Keratinocyte (primary cell): Measurements from ENCODE around the gene IL15. TPM values are rescaled to one million over a fixed set of nuclear protein-coding genes. Genes with fewer than 3 reads are reported as not detected.

Experiments used
- DNase-seq: peaks from one replicate; pipeline ENCODE4 v3.0.0-alpha.2; 2011; ENCODE audit warnings: low read depth, missing footprints, low spot score
- FAIRE-seq: peaks from 2 replicates; lab custom pipeline; 2011; peaks lifted over from hg19 to GRCh38; lab: Jason Lieb, UNC
- H2AFZ ChIP-seq: 2 replicates; pipeline ENCODE4 v1.6.0; 2012; ENCODE audit warnings: low read length, control low read depth, inconsistent platforms; ENCODE audit not compliant: control insufficient read depth
- H3K27ac ChIP-seq: 2 replicates; pipeline ENCODE4 v1.5.1; 2011; ENCODE audit warnings: low read length; ENCODE audit not compliant: control insufficient read depth, insufficient read depth
- H3K27me3 ChIP-seq: 3 replicates; pipeline ENCODE4 v1.6.0; 2011; ENCODE audit warnings: low read length; ENCODE audit not compliant: control insufficient read depth, insufficient read depth; ENCODE audit errors: extremely low read depth
- H3K36me3 ChIP-seq, 2 experiments: 2 replicates in 1 of 2; 3 replicates in 1 of 2; pipeline ENCODE4 v1.5.1; 2011; ENCODE audit warnings: low read length in 2 of 2, mild to moderate bottlenecking in 1 of 2; ENCODE audit not compliant: control insufficient read depth in 2 of 2, insufficient read depth in 2 of 2; ENCODE audit errors: extremely low read depth in 1 of 2
- H3K4me1 ChIP-seq: 3 replicates; pipeline ENCODE4 v1.5.1; 2011; ENCODE audit warnings: low read length; ENCODE audit not compliant: control insufficient read depth, insufficient read depth; ENCODE audit errors: extremely low read depth
- H3K4me2 ChIP-seq: 3 replicates; pipeline ENCODE4 v1.6.0; 2011; ENCODE audit warnings: low read depth, low read length; ENCODE audit not compliant: control insufficient read depth, insufficient read depth; ENCODE audit errors: extremely low read depth
- H3K4me3 ChIP-seq, 3 experiments: fragments of 200-600 bp in 1 of 3; sonication (generic) in 1 of 3; 2 replicates in 2 of 3; 3 replicates in 1 of 3; pipeline ENCODE4 v1.5.1; 2011 to 2016; ENCODE audit warnings: low read length in 3 of 3, mild to moderate bottlenecking in 3 of 3, control low read depth in 2 of 3, inconsistent platforms in 1 of 3, low read depth in 1 of 3, mixed read lengths in 1 of 3, mixed run types in 1 of 3, moderate library complexity in 1 of 3; ENCODE audit not compliant: control insufficient read depth in 2 of 3, insufficient read depth in 2 of 3; ENCODE audit errors: extremely low read depth in 1 of 3
- H3K79me2 ChIP-seq: 2 replicates; pipeline ENCODE4 v1.6.0; 2012; ENCODE audit warnings: low read length; ENCODE audit not compliant: control insufficient read depth, insufficient read depth
- H3K9ac ChIP-seq: 3 replicates; pipeline ENCODE4 v1.6.0; 2011; ENCODE audit warnings: low read length; ENCODE audit not compliant: control insufficient read depth, insufficient read depth; ENCODE audit errors: extremely low read depth
- H3K9me1 ChIP-seq: 3 replicates; pipeline ENCODE4 v1.6.0; 2011; ENCODE audit warnings: low read length; ENCODE audit not compliant: control insufficient read depth, insufficient read depth; ENCODE audit errors: extremely low read depth
- H3K9me3 ChIP-seq: 2 replicates; pipeline ENCODE4 v1.5.1; 2012; ENCODE audit warnings: low read depth, low read length; ENCODE audit not compliant: control insufficient read depth
- H4K20me1 ChIP-seq: 3 replicates; pipeline ENCODE4 v1.6.0; 2011; ENCODE audit warnings: low read length; ENCODE audit not compliant: control insufficient read depth, insufficient read depth; ENCODE audit errors: extremely low read depth
- CTCF ChIP-seq, 3 experiments: IDR thresholded peaks in 1 of 3; conservative IDR thresholded peaks in 1 of 3; optimal IDR thresholded peaks in 1 of 3; 2 replicates in 2 of 3; 3 replicates in 1 of 3; pipeline versions ENCODE3 to v1.5.1; 2011; ENCODE audit warnings: low read length in 3 of 3, mild to moderate bottlenecking in 3 of 3, moderate library complexity in 2 of 3, control low read depth in 1 of 3, inconsistent platforms in 1 of 3; ENCODE audit not compliant: insufficient read depth in 2 of 3; ENCODE audit errors: extremely low read depth in 1 of 3
- EZH2 ChIP-seq: IDR thresholded peaks from one replicate; pipeline ENCODE4 v1.6.1; 2012; ENCODE audit warnings: inconsistent platforms, mild to moderate bottlenecking, low read length, moderate library complexity
- dilution Hi-C: fragments of 300-500 bp; cut with MboI; formaldehyde crosslinking; loops from one replicate; pipeline ENCODE4 v1.7.0; 2020; ENCODE audit warnings: low sequenced_read_pairs; ENCODE audit not compliant: extremely low pct_ligation_motif_present
- polyA plus RNA-seq, 5 experiments: library from polyadenylated mRNA; depleted of rRNA in 3 of 5; stranded (reverse) in 3 of 5; stranded (forward) in 1 of 5; unstranded in 1 of 5; fragments of >200 nt; gene quantifications; 1 replicate in 1 of 5; 2 replicates in 3 of 5; 3 replicates in 1 of 5; pipeline versions ENCODE4 v1.2.1 to v1.2.3, GENCODE V29; 2011 to 2012; ENCODE audit warnings: missing spikeins in 2 of 5, low read depth in 1 of 5, low replicate concordance in 1 of 5

Gene IL15
- polyA plus RNA-seq, 1 donor (not counting 4 experiments of a cell fraction or from before 2014, with no cell fraction given): 1.4 TPM

DNA sequence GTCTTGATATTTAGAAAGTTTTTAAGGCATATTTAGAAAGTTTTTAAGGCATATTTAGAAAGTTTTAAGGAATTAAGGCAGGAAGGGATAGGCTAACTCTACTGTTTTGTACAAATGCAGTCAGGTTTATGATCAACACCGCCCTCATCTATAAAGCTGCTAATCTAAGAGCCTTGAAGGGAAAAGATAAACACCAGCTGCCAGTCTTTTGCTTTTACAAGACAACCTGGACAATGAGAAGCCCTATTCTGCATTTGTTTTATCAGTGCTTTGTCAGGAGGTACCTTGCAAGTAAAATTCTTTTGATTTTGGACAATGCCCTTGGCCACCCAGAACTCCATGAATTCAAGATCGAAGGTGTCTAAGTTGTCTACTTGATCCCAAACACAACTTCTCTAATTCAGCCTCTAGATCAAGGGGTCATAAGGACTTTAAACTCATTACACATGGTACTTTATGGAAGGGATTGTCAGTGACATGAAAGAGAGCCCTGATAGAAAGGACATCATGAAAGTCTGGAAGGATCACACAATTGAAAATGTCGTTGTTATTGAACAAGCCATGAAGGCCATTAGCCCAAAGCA lies 39.8 kb downstream of the IL15 start:
- DNase-seq (no peak), FAIRE-seq (no peak)
- Histone ChIP-seq H3K4me3 (no peak overlapping the region), H3K27me3 (no peaks in the 10 kb centered on the region), H3K4me1 (no peaks in the 10 kb centered on the region), H3K9me3 (no peaks in the 10 kb centered on the region), H3K9me1 (no peaks in the 10 kb centered on the region), H2AFZ (no peak overlapping the region), H3K79me2 (no peaks in the 10 kb centered on the region), H3K9ac (no peak overlapping the region), H4K20me1 (no peaks in the 10 kb centered on the region), H3K27ac (no peak overlapping the region), H3K4me2 (no peak overlapping the region), H3K36me3 (no peaks in the 10 kb centered on the region)
- dilution Hi-C loops: no loop called here
- TF ChIP-seq CTCF (optimal IDR thresholded peaks at IDR 0.05 in 1 of 3, IDR thresholded peaks at IDR 0.05 in 1 of 3, conservative IDR thresholded peaks at IDR 0.05 in 1 of 3; ENCODE audit: extremely low read depth in 1 of 3, insufficient read depth in 2 of 3, low read length in 3 of 3) (no peak), EZH2 (no peak)

- Histone ChIP-seq H3K9ac (no peak overlapping the region), H3K36me3 (no peaks in the 10 kb centered on the region), H3K27me3 (no peaks in the 10 kb centered on the region), H3K9me1 (no peaks in the 10 kb centered on the region), H3K79me2 (no peaks in the 10 kb centered on the region), H3K4me1 (no peaks in the 10 kb centered on the region), H3K27ac (no peak overlapping the region), H2AFZ (peak overlapping the region; percentile 49), H3K9me3 (no peaks in the 10 kb centered on the region), H3K4me2 (no peak overlapping the region), H3K4me3 (no peak overlapping the region), H4K20me1 (no peaks in the 10 kb centered on the region)
- dilution Hi-C loops: no loop called here
- no peak for TF ChIP-seq EZH2
- no peak for TF ChIP-seq CTCF (optimal IDR thresholded peaks at IDR 0.05 in 1 of 3, IDR thresholded peaks at IDR 0.05 in 1 of 3, conservative IDR thresholded peaks at IDR 0.05 in 1 of 3; ENCODE audit: extremely low read depth in 1 of 3, insufficient read depth in 2 of 3, low read length in 3 of 3)
- FAIRE-seq (no peak), DNase-seq (no peak)
These were observed 43.7 kb downstream of the IL15 start for GRCh38 chr4:141680060-141680459.
